Ishikawa (cell line): ENCODE results near the gene DCAF5.

Source experiments
- CEBPB ChIP-seq: IDR thresholded peaks from 2 replicates; pipeline ENCODE4 v1.6.1; 2012
- CREB1 ChIP-seq: IDR thresholded peaks from 2 replicates; pipeline ENCODE4 v1.6.1; 2012; ENCODE audit warnings: low read depth
- EGR1 ChIP-seq: IDR thresholded peaks from 2 replicates; pipeline ENCODE4 v1.6.1; 2012
- EP300 ChIP-seq: IDR thresholded peaks from 2 replicates; pipeline ENCODE4 v1.6.1; 2012; ENCODE audit warnings: borderline replicate concordance
- FOXM1 ChIP-seq: IDR thresholded peaks from 2 replicates; pipeline ENCODE4 v1.6.1; 2012; ENCODE audit warnings: low read depth, borderline replicate concordance
- MAX ChIP-seq: IDR thresholded peaks from 2 replicates; pipeline ENCODE4 v1.6.1; 2012
- NFIC ChIP-seq: IDR thresholded peaks from 2 replicates; pipeline ENCODE4 v1.6.1; 2012
- RAD21 ChIP-seq: IDR thresholded peaks from 2 replicates; pipeline ENCODE4 v1.6.1; 2012; ENCODE audit warnings: low read depth
- TAF1 ChIP-seq: IDR thresholded peaks from 2 replicates; pipeline ENCODE4 v1.6.1; 2012; ENCODE audit warnings: low read depth, mild to moderate bottlenecking
- TCF12 ChIP-seq: IDR thresholded peaks from 2 replicates; pipeline ENCODE4 v1.6.1; 2012; ENCODE audit warnings: low read depth
- YY1 ChIP-seq: IDR thresholded peaks from 2 replicates; pipeline ENCODE4 v1.6.1; 2012; ENCODE audit warnings: low read depth
- ZBTB7A ChIP-seq: IDR thresholded peaks from 2 replicates; pipeline ENCODE4 v1.6.1; 2012; ENCODE audit warnings: low read depth
- TF ChIP-seq, protein P1 (sequence below): IDR thresholded peaks from 2 replicates; pipeline ENCODE4 v1.6.1; 2012; ENCODE audit warnings: low read depth, mild to moderate bottlenecking

DNA sequence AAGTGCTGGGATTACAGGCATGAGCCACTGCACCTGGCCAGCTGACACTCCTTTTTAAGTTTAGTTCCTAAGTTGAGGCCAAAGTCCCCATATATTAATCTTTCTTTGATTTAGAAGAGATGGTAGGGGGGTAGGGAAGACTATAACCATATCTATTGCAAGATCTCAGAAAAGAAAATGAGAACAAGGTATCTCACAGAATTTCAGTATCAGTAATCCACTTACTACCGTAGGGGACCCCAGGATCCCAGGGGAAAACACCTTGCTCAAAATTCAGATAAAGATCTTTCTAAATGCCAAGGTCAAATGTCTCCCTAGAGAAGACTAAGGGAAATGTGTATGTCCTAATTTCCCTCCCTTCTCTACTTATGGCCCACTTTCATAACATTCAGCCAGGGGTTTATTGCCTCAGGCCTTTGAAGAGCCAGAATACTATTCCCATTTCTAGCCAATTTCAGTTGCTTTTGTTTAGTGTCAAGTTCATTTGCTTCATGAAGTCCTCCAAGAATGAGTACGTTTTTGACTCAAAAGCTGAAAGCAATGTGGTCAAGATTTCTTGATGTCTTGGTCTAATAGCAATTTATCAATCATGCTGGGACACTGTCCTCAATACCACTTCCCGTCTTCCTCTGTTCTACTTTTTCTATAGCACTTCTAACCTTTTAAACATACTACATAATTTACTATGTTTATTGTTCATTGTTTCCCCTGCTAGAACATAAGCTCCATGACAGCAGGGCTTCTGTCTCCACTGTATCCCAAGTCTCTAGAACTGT, 86.3 kb downstream of the DCAF5 start:
- TF ChIP-seq TAF1 (no peak), MAX (no peak), RAD21 (no peak), CEBPB (no peak), EGR1 (no peak), TCF12 (no peak), EP300 (no peak), FOXM1 (no peak), YY1 (no peak), ZBTB7A (no peak), CREB1 (no peak), NFIC (no peak)
- TF ChIP-seq, protein P1, sequence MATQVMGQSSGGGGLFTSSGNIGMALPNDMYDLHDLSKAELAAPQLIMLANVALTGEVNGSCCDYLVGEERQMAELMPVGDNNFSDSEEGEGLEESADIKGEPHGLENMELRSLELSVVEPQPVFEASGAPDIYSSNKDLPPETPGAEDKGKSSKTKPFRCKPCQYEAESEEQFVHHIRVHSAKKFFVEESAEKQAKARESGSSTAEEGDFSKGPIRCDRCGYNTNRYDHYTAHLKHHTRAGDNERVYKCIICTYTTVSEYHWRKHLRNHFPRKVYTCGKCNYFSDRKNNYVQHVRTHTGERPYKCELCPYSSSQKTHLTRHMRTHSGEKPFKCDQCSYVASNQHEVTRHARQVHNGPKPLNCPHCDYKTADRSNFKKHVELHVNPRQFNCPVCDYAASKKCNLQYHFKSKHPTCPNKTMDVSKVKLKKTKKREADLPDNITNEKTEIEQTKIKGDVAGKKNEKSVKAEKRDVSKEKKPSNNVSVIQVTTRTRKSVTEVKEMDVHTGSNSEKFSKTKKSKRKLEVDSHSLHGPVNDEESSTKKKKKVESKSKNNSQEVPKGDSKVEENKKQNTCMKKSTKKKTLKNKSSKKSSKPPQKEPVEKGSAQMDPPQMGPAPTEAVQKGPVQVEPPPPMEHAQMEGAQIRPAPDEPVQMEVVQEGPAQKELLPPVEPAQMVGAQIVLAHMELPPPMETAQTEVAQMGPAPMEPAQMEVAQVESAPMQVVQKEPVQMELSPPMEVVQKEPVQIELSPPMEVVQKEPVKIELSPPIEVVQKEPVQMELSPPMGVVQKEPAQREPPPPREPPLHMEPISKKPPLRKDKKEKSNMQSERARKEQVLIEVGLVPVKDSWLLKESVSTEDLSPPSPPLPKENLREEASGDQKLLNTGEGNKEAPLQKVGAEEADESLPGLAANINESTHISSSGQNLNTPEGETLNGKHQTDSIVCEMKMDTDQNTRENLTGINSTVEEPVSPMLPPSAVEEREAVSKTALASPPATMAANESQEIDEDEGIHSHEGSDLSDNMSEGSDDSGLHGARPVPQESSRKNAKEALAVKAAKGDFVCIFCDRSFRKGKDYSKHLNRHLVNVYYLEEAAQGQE: no peak
